Skeletal muscle satellite cell (primary cell): ENCODE results near the gene KCNN3.
A peak's percentile ranks its signal among the peaks of the same experiment; 100 is the strongest.

ENCODE experiments used
- H3K27me3 ChIP-seq: 2 replicates; pipeline ENCODE4 v1.7.0; 2013; ENCODE audit warnings: low read length; ENCODE audit not compliant: control insufficient read depth, insufficient read depth
- H3K36me3 ChIP-seq: 2 replicates; pipeline ENCODE4 v1.7.0; 2013; ENCODE audit warnings: mild to moderate bottlenecking, control low read depth, low read length; ENCODE audit not compliant: insufficient read depth
- H3K4me1 ChIP-seq: 2 replicates; pipeline ENCODE4 v1.7.0; 2013; ENCODE audit warnings: low read length; ENCODE audit not compliant: control insufficient read depth, insufficient read depth
- H3K4me2 ChIP-seq: 2 replicates; pipeline ENCODE4 v1.7.0; 2013; ENCODE audit warnings: mild to moderate bottlenecking, low read length
- H3K4me3 ChIP-seq: 2 replicates; pipeline ENCODE4 v1.7.0; 2013; ENCODE audit warnings: low read length
- H3K9ac ChIP-seq: 2 replicates; pipeline ENCODE4 v1.7.0; 2013; ENCODE audit warnings: mild to moderate bottlenecking, low read depth, low read length, moderate library complexity
- H3K9me3 ChIP-seq: replicated peaks from 2 replicates; pipeline ENCODE4 v1.7.0; 2013; ENCODE audit warnings: mild to moderate bottlenecking, control low read depth, low read length

KCNN3 gene

DNA sequence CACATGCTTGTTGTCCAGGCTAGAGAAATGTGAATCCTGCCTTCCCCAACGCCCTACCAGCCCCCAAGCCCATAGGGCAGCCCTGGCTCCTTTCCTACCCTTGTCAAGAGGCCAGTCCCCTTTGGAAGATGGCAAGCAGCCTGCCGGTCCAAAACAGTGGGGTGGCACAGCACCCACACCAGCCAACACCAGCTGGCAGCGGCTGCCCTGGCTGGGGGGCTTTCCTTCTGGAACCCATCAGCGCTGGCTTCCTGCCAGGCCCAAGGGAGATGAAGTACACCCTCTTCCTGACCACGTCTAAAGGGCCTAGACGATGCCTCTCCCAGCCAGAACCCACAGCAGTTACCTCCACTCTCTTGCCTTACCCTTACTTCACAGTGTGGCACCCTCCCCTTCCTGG is 24.2 kb downstream of the KCNN3 start:
- no peak overlapping the region for H3K4me3 ChIP-seq
- H3K4me1 ChIP-seq, result peaks cover under 1% of the 10 kb centered on the region

DNA sequence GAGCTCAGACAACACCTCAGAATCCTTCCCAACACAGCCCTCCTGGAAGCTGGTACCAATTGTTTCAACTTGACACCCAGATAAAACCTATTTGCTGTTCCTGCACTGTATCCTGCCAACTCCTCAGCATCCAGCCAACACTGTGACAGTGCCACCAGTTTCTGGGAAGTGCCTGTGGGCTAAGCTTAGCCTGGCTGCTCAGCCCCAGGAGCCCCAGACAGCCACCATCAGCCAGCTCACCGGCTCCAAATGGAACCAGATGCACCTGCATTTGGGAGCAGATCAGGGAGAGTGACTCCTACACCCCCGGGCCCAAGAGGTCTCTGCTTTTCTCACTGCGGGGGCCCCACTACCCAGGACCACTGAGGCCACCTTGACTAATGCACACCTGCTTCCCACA is 24.9 kb downstream of the KCNN3 start:
- no peak overlapping the region for H3K9ac ChIP-seq
- H3K27me3 ChIP-seq, result peaks cover 50% of the 10 kb centered on the region
- H3K9me3 ChIP-seq, result no peaks in the 10 kb centered on the region
- H3K4me3 ChIP-seq, result no peak overlapping the region
- H3K4me2 ChIP-seq, result no peak overlapping the region
- peaks cover 7% of the 10 kb centered on the region for H3K4me1 ChIP-seq
- H3K36me3 ChIP-seq, result no peaks in the 10 kb centered on the region

More for the DNA sequence above, 24.2 kb downstream of the KCNN3 start:
- H3K9ac ChIP-seq, result no peak overlapping the region
- no peaks in the 10 kb centered on the region for H3K9me3 ChIP-seq
- H3K27me3 ChIP-seq, result peaks cover 50% of the 10 kb centered on the region
- no peak overlapping the region for H3K4me2 ChIP-seq
- no peaks in the 10 kb centered on the region for H3K36me3 ChIP-seq

DNA sequence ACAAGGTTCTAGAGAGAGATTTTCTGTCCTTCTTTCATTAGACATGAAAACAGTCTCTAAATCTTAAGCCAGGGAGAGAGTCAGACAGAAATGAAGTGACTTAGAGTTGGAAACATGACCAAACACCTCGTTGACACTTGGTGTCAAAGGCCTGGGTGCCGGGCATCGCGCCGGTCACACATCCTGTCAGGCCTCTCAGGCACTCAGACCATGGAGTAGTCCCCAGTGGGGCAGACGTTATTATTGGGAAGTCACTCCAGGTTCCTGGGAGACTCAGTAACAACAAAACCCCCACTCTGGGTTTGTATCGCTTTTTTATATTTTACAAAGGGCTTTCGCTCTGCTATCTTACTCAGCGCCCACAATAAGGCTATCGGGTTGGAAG is 25.8 kb downstream of the KCNN3 start:
- no peaks in the 10 kb centered on the region for H3K36me3 ChIP-seq
- H3K4me1 ChIP-seq, result peaks cover 13% of the 10 kb centered on the region
- H3K9me3 ChIP-seq, result no peaks in the 10 kb centered on the region
- H3K9ac ChIP-seq, result no peak overlapping the region
- no peak overlapping the region for H3K4me3 ChIP-seq
- peaks cover 44% of the 10 kb centered on the region for H3K27me3 ChIP-seq
- no peak overlapping the region for H3K4me2 ChIP-seq

DNA sequence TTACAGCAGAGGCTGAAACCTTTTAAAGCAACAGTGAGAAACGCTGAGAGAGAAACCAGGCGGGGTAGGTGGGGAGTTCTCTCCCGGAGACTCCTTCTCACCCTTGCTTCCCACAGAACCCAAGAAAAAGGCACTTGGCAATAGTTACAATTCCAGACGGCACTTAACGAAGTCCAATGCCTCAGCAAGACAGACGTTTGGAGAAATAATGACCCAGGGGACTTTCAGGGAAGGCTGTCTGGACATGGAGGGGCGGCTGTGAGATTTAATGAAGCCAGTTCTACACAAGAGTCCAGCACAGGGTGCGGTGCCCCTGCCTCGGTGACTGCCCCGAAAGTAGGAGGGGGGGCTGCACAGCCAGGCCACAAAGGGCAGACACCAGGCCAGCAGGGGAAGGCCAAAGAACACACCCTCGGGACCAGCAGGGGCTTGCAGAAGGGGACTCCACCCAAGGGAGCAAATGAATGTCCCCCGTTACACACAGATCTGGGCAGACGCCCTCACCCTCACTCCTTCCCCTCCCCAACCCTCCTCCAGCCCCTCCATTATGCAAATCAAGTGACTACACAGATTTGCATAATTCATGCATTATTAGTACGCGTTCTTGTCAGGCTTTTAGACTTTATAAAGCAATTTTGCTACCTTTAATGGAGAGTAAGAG is 26.3 kb downstream of the KCNN3 start:
- no peaks in the 10 kb centered on the region for H3K9me3 ChIP-seq
- no peak overlapping the region for H3K4me2 ChIP-seq
- H3K9ac ChIP-seq, result no peak overlapping the region
- H3K36me3 ChIP-seq, result no peaks in the 10 kb centered on the region
- H3K27me3 ChIP-seq, result peaks cover 40% of the 10 kb centered on the region
- H3K4me1 ChIP-seq, result peaks cover 13% of the 10 kb centered on the region
- H3K4me3 ChIP-seq, result no peak overlapping the region

DNA sequence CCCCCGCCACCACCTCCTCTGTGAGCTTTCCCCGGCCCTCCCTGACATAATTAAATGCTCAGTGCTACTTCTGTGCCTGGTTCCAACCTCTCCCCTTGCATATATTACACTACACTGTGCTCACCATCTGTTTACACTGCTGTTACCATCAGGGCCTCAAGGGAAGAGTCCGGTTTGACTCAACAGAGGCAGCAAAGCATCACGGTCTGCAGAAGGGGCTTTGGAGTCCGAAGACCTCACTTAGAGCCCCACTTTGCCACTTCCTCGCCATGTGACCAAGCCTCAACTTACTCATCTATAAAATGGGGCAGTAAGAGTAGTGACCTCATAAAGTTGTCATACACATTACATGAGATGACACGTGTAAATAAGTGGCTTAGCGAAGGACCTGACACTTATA is 27.4 kb downstream of the KCNN3 start:
- H3K4me2 ChIP-seq, result no peak overlapping the region
- peaks cover 13% of the 10 kb centered on the region for H3K4me1 ChIP-seq
- no peak overlapping the region for H3K4me3 ChIP-seq
- no peaks in the 10 kb centered on the region for H3K36me3 ChIP-seq
- no peak overlapping the region for H3K9ac ChIP-seq
- H3K9me3 ChIP-seq, result no peaks in the 10 kb centered on the region
- H3K27me3 ChIP-seq, result peaks cover 38% of the 10 kb centered on the region

DNA sequence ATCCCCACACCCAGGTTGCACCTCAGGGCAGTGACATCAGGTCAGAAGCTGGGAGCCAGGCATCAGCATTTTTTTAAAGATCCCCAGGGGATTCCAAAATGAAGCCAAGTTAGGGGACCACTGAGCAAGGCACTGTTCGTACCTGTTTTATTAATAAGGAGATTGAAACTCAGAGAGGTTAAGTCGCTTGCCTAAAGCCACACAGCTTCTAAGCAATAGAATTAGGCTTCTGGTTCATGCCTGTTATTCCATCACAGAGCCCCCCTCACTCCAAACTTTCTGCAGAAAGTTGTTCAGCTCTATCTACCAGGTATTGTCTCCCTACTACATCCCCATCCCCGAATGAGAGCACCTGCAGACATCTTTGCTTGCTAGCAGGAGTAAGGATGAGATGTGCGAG is 28.7 kb downstream of the KCNN3 start:
- Histone ChIP-seq H3K4me1 (peaks cover 13% of the 10 kb centered on the region), H3K27me3 (peaks cover 30% of the 10 kb centered on the region), H3K9ac (no peak overlapping the region), H3K9me3 (no peaks in the 10 kb centered on the region), H3K36me3 (no peaks in the 10 kb centered on the region), H3K4me3 (no peak overlapping the region), H3K4me2 (no peak overlapping the region)

DNA sequence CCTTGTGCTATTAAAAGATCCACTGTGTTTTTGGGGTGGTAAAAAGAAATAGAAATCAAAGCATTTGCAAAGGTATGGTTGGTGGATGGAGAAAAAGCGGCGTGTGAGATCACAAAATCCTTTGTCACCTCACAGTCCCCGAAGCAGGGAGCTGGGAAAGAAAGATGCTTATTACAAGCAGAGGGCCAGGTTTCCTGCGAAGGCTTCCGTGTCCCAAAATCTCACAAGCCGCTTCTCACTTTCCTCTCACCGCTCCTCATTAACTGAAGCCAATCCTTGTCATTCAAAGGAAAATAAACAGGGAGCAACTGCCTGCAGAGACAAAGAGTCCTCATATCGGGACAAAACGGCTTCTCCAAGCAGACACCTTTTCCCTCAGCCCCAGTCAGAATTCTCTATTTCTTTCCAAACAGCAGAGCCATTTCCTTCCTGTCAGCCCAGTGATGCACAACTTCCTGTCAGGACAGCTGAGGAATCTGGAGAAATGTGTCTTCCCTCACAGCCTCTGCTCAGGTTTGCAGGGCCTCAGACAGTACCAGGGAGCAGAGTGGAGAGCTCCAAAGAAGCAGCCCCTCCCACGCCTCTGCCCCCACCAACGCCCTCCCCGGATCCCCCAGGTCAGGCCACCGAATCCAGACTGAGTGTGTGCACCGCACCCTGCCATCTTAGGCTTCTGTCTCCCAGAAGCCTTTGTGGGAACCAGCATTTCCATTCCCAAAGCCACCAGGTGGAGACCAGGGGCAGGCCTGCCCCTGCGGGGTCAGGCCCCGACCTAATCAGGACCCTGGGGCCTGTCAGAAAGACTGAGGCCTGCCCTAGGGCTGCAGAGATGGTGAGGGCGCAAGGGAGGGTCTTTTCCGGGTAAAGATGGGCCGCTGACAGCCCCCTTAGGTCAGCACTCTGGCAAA is 29.6 kb downstream of the KCNN3 start:
- H3K4me3 ChIP-seq, result no peak overlapping the region
- peaks cover 13% of the 10 kb centered on the region for H3K4me1 ChIP-seq
- H3K4me2 ChIP-seq, result no peak overlapping the region
- no peaks in the 10 kb centered on the region for H3K9me3 ChIP-seq
- peak overlapping the region; percentile 20 for H3K9ac ChIP-seq
- H3K27me3 ChIP-seq, result peaks cover 30% of the 10 kb centered on the region
- no peaks in the 10 kb centered on the region for H3K36me3 ChIP-seq

DNA sequence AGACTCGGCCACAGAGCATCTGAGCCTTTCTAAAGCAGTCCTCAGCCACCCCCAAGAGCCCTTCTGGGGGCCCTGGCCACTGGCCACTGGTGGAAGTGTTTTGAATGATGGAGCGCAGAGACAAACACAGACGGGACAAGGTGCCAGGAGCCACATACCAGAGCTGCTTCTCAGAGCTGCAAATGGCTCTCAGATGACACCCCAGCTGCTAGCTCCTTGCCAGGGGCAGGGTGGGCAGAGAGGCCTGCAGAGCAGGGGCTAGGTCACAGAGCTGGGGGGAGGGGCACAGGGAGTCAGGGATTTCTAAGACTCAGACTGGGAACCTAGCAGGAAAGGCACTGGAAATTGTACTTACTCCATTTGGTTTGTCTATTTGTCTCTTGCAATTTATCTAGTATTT is 30.4 kb downstream of the KCNN3 start:
- H3K4me3 ChIP-seq, result no peak overlapping the region
- peaks cover 32% of the 10 kb centered on the region for H3K27me3 ChIP-seq
- H3K9me3 ChIP-seq, result no peaks in the 10 kb centered on the region
- H3K9ac ChIP-seq, result no peak overlapping the region
- peaks cover 13% of the 10 kb centered on the region for H3K4me1 ChIP-seq
- H3K36me3 ChIP-seq, result no peaks in the 10 kb centered on the region
- H3K4me2 ChIP-seq, result no peak overlapping the region

DNA sequence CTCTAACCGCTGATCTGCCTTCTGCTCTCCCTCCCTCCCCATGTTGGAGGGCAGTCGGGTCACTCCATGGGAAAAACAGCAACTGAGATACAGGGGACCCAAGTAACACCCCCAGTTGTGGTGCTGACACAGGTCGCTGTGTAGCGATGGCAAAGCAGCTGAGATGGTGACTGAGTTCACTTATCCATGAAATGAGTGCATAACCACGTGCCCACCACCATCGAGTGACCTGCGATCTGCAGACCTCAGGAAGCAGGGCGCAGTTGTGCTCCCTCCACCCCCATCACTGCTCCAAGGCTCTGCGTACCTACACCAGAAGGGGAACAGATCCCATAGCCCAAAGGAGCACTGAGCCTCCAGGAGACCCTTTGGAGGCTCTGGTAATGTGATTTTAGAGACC is 31.1 kb downstream of the KCNN3 start:
- Histone ChIP-seq H3K4me2 (no peak overlapping the region), H3K36me3 (no peaks in the 10 kb centered on the region), H3K9ac (no peak overlapping the region), H3K4me3 (no peak overlapping the region), H3K4me1 (peaks cover 13% of the 10 kb centered on the region), H3K9me3 (no peaks in the 10 kb centered on the region), H3K27me3 (peaks cover 39% of the 10 kb centered on the region)

DNA sequence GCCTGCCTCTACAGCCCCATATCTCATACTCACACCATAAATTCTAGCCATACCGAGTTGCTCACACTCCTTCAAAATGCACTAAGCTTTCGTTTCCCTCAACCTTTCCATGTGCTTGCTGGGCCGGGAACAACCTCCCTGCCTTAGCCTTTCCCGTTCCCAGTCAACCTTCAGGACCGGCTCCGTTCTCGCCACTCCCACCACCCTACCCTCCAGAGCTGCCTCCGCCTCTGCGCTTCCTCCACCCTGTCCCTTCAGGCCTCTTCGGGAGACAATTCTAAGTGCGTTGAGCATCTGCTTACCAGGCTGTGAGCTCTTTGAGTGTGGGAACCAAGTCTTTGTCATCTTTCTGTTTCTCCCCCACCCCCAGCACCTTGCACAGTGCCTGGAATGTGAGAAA is 31.6 kb downstream of the KCNN3 start:
- Histone ChIP-seq H3K27me3 (peaks cover 43% of the 10 kb centered on the region), H3K36me3 (no peaks in the 10 kb centered on the region), H3K4me3 (no peak overlapping the region), H3K9ac (no peak overlapping the region), H3K4me2 (no peak overlapping the region), H3K4me1 (peaks cover 13% of the 10 kb centered on the region), H3K9me3 (no peaks in the 10 kb centered on the region)

DNA sequence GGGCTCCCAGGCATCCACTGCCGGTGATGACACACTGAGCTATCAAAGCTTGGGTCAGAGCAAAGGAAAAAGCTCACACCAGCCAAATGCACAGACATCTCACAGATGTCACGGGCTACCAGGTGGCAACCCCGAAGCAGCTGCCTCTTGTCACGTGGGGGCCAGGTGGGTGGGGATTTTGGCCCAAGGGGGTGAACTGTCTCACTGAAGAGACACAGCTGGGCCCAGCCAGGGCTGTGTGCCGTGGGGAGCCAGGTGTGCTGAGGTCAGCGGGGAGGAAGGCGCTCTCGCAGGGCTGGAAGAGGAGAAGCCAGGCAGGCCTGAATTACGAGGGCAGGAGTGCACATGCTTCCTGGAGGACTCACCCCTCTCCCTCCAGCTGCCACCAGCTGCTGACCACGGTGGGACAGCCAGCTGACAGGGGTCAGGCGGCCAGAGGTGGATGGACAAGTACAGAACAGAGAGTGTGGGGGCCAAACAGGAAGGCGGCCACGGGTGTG is 32.4 kb downstream of the KCNN3 start:
- Histone ChIP-seq H3K27me3 (peaks cover 50% of the 10 kb centered on the region), H3K36me3 (no peaks in the 10 kb centered on the region), H3K4me2 (no peak overlapping the region), H3K4me3 (no peak overlapping the region), H3K9me3 (no peaks in the 10 kb centered on the region), H3K9ac (no peak overlapping the region), H3K4me1 (peaks cover 13% of the 10 kb centered on the region)
